ENCODE results near the gene RAD9A.
A peak's percentile ranks its signal among the peaks of the same experiment; 100 is the strongest.

RAD9A gene

DNA sequence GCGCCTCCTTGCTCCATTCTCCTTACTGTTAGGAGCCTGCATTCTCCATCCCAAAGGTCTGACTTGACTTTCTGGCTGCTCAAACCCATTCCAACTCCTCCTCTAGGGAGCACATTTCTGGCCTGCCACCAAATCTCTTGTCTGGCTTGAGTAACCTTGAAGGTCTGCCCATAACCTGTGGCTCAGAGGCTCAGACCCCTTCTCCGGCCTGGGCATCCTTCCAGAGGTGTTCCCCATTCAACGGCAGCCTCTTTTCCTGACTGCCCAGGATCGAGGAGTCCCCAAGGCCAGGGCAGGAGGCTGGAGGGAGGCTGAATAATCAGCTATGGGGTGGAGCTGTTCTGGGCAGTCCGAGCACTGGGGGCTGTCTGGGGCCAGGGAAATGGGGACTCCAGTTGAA is 2.2 kb downstream of the RAD9A start:
- Histone ChIP-seq H3K4me1 (ENCODE audit: control insufficient read depth, insufficient read depth, low read length) (peaks cover 6% of the 10 kb centered on the region; the same call in 1 of the 2 replicates), H3K9ac (ENCODE audit: low read depth, low read length) (no peak overlapping the region)

DNA sequence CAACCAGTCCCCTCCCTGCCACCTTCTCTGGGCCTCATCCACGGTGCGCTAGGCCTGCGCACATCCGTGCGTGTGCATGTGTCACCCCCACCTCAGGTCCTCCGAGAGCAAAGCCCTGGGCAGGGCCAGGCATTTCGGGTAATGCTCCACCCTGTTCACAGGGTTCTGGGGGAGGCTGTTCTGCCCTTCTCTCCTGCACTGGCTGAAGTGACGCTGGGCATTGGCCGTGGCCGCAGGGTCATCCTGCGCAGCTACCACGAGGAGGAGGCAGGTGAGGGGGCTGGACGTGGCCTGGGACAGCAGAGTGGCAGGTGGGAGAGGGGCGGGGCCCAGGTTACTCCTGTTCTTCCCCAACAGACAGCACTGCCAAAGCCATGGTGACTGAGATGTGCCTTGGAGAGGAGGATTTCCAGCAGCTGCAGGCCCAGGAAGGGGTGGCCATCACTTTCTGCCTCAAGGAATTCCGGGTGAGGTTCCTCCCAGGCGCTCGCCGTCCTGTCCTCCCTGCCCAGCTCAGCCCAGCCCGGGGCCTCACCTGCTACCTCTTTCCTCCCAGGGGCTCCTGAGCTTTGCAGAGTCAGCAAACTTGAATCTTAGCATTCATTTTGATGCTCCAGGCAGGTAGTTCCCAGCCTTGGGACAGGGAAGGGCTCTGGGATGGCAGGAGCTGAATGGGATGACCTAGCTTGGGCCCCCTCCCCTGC is 3.9 kb downstream of the RAD9A start:
- no peaks in the 10 kb centered on the region for H3K27me3 ChIP-seq (ENCODE audit: control insufficient read depth, insufficient read depth, low read length)
- no peak overlapping the region for H3K9ac ChIP-seq (ENCODE audit: low read depth, low read length)
- no peaks in the 10 kb centered on the region for H3K9me3 ChIP-seq (ENCODE audit: control insufficient read depth, insufficient read depth, low read length)
- H3K4me3 ChIP-seq (ENCODE audit: low read depth, low read length), result no peak overlapping the region
- peaks cover 9% of the 10 kb centered on the region; the same call in 1 of the 2 replicates for H3K4me1 ChIP-seq (ENCODE audit: control insufficient read depth, insufficient read depth, low read length)
- H3K27ac ChIP-seq (ENCODE audit: low read depth, low read length), result no peak overlapping the region
- peaks cover 56% of the 10 kb centered on the region for H3K36me3 ChIP-seq (ENCODE audit: control insufficient read depth, insufficient read depth, low read length)

More for the DNA sequence above, 2.2 kb downstream of the RAD9A start:
- Histone ChIP-seq H3K27ac (ENCODE audit: low read depth, low read length) (no peak overlapping the region), H3K4me3 (ENCODE audit: low read depth, low read length) (no peak overlapping the region), H3K27me3 (ENCODE audit: control insufficient read depth, insufficient read depth, low read length) (no peaks in the 10 kb centered on the region), H3K9me3 (ENCODE audit: control insufficient read depth, insufficient read depth, low read length) (no peaks in the 10 kb centered on the region), H3K36me3 (ENCODE audit: control insufficient read depth, insufficient read depth, low read length) (peaks cover 43% of the 10 kb centered on the region)

DNA sequence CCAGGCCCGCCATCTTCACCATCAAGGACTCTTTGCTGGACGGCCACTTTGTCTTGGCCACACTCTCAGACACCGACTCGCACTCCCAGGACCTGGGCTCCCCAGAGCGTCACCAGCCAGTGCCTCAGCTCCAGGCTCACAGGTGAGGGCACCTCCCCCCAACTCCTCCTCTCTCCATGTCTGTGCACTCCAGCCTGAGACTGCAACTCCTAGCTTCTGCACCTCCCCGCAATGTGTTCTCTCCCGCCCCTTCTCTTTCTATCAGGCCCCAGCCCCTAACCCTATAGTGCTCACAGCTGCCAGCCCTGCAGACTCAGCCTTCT is 4.4 kb downstream of the RAD9A start:
- no peaks in the 10 kb centered on the region for H3K27me3 ChIP-seq (ENCODE audit: control insufficient read depth, insufficient read depth, low read length)
- no peak overlapping the region for H3K4me3 ChIP-seq (ENCODE audit: low read depth, low read length)
- H3K4me1 ChIP-seq (ENCODE audit: control insufficient read depth, insufficient read depth, low read length), result peaks cover 11% of the 10 kb centered on the region; the same call in 1 of the 2 replicates
- H3K36me3 ChIP-seq (ENCODE audit: control insufficient read depth, insufficient read depth, low read length), result peaks cover 56% of the 10 kb centered on the region
- no peak overlapping the region for H3K9ac ChIP-seq (ENCODE audit: low read depth, low read length)
- H3K27ac ChIP-seq (ENCODE audit: low read depth, low read length), result no peak overlapping the region
- H3K9me3 ChIP-seq (ENCODE audit: control insufficient read depth, insufficient read depth, low read length), result no peaks in the 10 kb centered on the region

DNA sequence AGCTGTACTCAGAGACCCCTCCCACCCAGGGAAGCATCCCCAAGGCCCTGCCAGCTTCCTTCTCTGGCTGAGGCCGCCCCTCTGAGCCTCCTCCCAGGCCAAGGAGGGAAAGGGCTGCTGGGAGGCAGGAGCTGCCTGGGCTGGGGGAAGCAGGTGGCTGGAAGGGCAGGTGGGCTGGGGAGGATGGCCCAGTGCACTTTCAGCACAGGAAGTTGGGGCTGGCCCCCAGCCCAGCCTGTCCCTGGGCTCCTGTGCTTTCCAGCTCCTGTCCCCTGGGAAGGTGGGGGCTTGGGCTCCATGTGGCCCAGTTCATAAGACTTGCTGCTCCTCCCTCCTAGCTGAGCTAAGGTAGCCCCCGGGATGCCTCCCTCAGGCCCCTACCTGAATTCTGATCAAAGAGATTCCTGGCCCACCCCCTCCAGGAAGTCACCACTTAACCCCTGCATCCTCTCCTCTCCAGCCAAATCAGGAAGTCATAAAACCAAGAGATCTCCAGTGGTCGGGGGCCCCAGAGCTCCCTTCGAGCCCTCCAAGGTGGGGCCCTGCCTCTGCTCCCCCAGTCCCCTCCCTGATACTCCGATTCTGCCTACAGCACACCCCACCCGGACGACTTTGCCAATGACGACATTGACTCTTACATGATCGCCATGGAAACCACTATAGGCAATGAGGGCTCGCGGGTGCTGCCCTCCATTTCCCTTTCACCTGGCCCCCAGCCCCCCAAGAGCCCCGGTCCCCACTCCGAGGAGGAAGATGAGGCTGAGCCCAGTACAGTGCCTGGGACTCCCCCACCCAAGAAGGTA is 5.0 kb downstream of the RAD9A start:
- Histone ChIP-seq H3K27me3 (ENCODE audit: control insufficient read depth, insufficient read depth, low read length) (no peaks in the 10 kb centered on the region), H3K27ac (ENCODE audit: low read depth, low read length) (peak overlapping the region; percentile 33), H3K9ac (ENCODE audit: low read depth, low read length) (no peak overlapping the region), H3K4me3 (ENCODE audit: low read depth, low read length) (no peak overlapping the region), H3K36me3 (ENCODE audit: control insufficient read depth, insufficient read depth, low read length) (peaks cover 56% of the 10 kb centered on the region), H3K9me3 (ENCODE audit: control insufficient read depth, insufficient read depth, low read length) (no peaks in the 10 kb centered on the region), H3K4me1 (ENCODE audit: control insufficient read depth, insufficient read depth, low read length) (peaks cover 11% of the 10 kb centered on the region; the same call in 1 of the 2 replicates)

DNA sequence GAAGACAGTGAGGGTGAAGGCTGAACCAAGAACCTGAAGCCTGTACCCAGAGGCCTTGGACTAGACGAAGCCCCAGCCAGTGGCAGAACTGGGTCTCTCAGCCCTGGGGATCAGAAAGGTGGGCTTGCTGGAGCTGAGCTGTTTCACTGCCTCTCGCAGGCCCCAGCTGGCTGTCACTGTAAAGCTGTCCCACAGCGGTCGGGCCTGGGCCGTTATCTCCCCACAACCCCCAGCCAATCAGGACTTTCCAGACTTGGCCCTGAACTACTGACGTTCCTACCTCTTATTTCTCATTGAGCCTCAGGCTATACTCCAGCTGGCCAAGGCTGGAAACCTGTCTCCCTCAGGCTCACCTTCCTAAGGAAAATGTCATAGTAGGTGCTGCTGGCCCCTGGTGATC is 5.8 kb downstream of the RAD9A start:
- H3K36me3 ChIP-seq (ENCODE audit: control insufficient read depth, insufficient read depth, low read length), result peaks cover 56% of the 10 kb centered on the region
- no peaks in the 10 kb centered on the region for H3K27me3 ChIP-seq (ENCODE audit: control insufficient read depth, insufficient read depth, low read length)
- no peaks in the 10 kb centered on the region for H3K9me3 ChIP-seq (ENCODE audit: control insufficient read depth, insufficient read depth, low read length)
- H3K4me3 ChIP-seq (ENCODE audit: low read depth, low read length), result no peak overlapping the region
- no peak overlapping the region for H3K9ac ChIP-seq (ENCODE audit: low read depth, low read length)
- H3K4me1 ChIP-seq (ENCODE audit: control insufficient read depth, insufficient read depth, low read length), result peaks cover 10% of the 10 kb centered on the region
- H3K27ac ChIP-seq (ENCODE audit: low read depth, low read length), result peak overlapping the region; percentile 10

DNA sequence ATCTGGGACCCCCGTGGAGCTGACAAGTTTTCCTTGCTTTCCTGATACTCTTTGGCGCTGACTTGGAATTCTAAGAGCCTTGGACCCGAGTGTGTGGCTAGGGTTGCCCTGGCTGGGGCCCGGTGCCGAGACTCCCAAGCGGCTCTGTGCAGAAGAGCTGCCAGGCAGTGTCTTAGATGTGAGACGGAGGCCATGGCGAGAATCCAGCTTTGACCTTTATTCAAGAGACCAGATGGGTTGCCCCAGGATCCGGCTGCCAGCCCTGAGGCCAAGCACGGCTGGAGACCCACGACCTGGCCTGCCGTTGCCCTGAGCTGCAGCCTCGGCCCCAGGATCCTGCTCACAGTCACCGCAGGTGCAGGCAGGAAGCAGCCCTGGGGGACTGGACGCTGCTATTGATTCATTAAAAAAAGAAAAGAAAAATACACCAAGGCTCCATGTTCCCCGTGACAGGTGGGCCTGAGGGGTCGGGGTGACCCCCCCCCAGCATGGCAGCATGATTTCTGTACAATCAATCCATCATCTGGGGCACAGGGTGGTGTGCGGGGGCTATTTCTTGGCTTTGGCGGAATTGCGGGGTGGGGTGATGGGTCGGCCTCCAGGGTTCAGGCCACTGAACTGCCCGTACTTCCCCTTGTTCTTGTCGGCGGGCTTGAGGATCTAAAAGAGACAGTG is 6.3 kb downstream of the RAD9A start:
- Histone ChIP-seq H3K27ac (ENCODE audit: low read depth, low read length) (no peak overlapping the region), H3K9me3 (ENCODE audit: control insufficient read depth, insufficient read depth, low read length) (no peaks in the 10 kb centered on the region), H3K36me3 (ENCODE audit: control insufficient read depth, insufficient read depth, low read length) (peaks cover 56% of the 10 kb centered on the region), H3K9ac (ENCODE audit: low read depth, low read length) (no peak overlapping the region), H3K4me3 (ENCODE audit: low read depth, low read length) (no peak overlapping the region), H3K27me3 (ENCODE audit: control insufficient read depth, insufficient read depth, low read length) (no peaks in the 10 kb centered on the region), H3K4me1 (ENCODE audit: control insufficient read depth, insufficient read depth, low read length) (peaks cover 9% of the 10 kb centered on the region; the same call in 1 of the 2 replicates)

DNA sequence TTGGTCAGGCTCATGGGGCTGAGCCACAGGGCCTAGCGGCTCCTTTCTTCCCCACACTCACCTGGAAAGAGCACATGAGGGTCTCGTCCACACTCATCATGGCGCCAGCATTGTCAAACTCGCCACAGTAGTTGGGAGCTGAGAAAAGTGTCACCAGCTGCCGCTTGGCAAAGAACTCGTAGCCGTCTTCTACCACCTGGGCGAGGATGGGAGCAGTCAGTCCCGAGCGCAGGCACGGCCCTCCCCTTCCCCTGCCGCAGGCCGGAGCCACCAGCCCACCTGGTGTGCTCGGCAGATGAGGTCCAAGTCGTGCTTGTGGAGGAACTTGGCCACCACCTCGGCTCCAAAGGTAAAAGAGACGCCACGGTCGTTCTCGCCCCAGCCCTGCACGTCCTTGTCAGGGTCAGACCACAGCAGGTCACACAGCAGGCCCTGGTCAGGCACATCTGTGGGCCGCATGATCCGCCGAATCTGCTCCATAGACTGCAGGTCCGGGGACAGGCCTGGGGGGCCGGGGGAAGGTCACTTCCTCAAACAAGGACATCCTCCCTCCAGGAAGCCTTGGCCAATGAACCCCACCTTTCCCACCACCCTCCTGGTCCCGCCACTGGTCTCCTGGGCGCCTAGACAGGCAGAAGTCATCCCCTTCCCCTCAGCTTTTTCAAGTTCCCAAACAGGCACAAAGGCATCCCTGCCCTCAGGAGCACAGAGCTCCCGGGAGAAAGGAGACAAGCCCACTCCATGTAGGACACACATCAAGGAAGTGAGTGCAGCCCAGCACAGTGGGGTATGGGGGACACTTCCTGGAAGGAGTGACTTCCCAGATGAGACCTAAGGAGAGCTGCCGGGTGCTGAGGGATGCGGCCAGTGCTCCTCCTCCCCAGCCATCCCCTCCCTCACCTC is 7.1 kb downstream of the RAD9A start:
- H3K4me1 ChIP-seq (ENCODE audit: control insufficient read depth, insufficient read depth, low read length), result peaks cover 9% of the 10 kb centered on the region; the same call in 1 of the 2 replicates
- H3K9ac ChIP-seq (ENCODE audit: low read depth, low read length), result no peak overlapping the region
- H3K36me3 ChIP-seq (ENCODE audit: control insufficient read depth, insufficient read depth, low read length), result peaks cover 49% of the 10 kb centered on the region
- no peak overlapping the region for H3K4me3 ChIP-seq (ENCODE audit: low read depth, low read length)
- H3K27me3 ChIP-seq (ENCODE audit: control insufficient read depth, insufficient read depth, low read length), result no peaks in the 10 kb centered on the region
- H3K27ac ChIP-seq (ENCODE audit: low read depth, low read length), result no peak overlapping the region
- no peaks in the 10 kb centered on the region for H3K9me3 ChIP-seq (ENCODE audit: control insufficient read depth, insufficient read depth, low read length)

DNA sequence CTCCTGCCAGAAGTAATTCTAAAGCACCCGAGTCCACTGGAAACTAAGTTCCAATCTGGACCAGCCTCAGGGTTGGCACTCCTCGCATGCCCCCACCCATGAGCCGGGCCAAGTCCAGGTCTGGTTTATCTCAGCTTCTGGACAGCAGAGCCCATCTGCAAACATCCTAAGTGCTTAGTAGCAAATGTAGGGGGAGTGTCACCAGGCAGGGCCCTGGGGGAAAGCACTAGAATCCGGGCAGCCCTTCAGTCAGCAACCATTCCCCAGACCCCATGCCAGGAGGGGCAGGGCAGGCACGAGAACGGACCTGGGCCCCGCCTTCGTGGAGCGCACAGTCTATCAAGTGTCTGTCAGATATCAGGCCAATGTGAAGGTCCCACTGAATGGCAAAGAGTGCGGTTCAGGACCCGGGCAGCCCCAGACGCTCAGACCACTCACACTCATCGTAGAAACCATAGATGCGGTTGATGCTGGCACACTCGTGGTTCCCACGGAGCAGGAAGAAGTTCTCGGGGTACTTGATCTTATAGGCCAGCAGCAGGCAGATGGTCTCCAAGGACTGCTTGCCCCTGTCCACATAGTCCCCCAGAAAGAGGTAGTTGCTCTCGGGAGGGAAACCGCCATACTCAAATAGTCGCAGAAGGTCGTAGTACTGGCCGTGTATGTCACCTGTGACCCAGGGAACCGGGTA is 8.6 kb downstream of the RAD9A start:
- peaks cover 9% of the 10 kb centered on the region; the same call in 1 of the 2 replicates for H3K4me1 ChIP-seq (ENCODE audit: control insufficient read depth, insufficient read depth, low read length)
- H3K9me3 ChIP-seq (ENCODE audit: control insufficient read depth, insufficient read depth, low read length), result no peaks in the 10 kb centered on the region
- H3K9ac ChIP-seq (ENCODE audit: low read depth, low read length), result 0 out of 2 replicates have a peak overlapping the region, but pooled peaks have one; percentile 71
- H3K36me3 ChIP-seq (ENCODE audit: control insufficient read depth, insufficient read depth, low read length), result peaks cover 42% of the 10 kb centered on the region
- peak overlapping the region; percentile 91 for H3K4me3 ChIP-seq (ENCODE audit: low read depth, low read length)
- H3K27ac ChIP-seq (ENCODE audit: low read depth, low read length), result no peak overlapping the region
- H3K27me3 ChIP-seq (ENCODE audit: control insufficient read depth, insufficient read depth, low read length), result no peaks in the 10 kb centered on the region

DNA sequence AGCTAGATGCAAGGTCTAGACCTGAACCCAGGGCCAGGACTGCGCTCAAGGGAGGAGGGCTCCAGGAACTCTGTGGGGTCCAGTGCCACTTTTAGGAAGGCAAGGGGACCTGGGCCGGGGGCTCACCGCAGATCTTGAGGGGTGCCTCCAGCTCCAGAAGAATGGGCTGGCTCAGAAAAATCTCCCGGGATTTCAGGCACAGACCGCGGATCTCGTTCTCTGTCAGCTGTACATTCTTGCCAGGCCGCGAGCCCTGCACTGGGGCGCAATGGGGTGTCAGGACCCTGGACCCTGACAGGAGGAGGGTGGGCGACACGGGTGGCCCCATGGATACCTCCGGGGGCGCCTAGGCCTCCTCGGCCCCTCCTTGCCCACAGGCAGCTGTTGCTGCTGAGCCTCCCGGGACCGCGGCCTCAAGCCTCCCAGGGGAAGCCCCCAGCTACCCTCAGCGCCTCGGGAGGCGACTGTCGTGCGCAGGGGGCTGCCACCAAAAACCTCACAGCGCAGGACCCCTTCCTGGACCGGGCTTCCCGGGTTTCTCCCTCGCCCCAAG is 9.2 kb downstream of the RAD9A start:
- peak overlapping the region; percentile 71 for H3K9ac ChIP-seq (ENCODE audit: low read depth, low read length)
- H3K27me3 ChIP-seq (ENCODE audit: control insufficient read depth, insufficient read depth, low read length), result no peaks in the 10 kb centered on the region
- H3K9me3 ChIP-seq (ENCODE audit: control insufficient read depth, insufficient read depth, low read length), result no peaks in the 10 kb centered on the region
- H3K4me1 ChIP-seq (ENCODE audit: control insufficient read depth, insufficient read depth, low read length), result peaks cover 9% of the 10 kb centered on the region; the same call in 1 of the 2 replicates
- peak overlapping the region; percentile 91 for H3K4me3 ChIP-seq (ENCODE audit: low read depth, low read length)
- H3K27ac ChIP-seq (ENCODE audit: low read depth, low read length), result peak overlapping the region; percentile 90
- peaks cover 36% of the 10 kb centered on the region for H3K36me3 ChIP-seq (ENCODE audit: control insufficient read depth, insufficient read depth, low read length)

All from HUES48 (cell line).